Right atrium auricular region (tissue), 2 donors: ENCODE measurements around the gene SLC25A45. TPM values are rescaled to one million over a fixed set of nuclear protein-coding genes. Genes with fewer than 3 reads are reported as not detected.

Source experiments
- DNase-seq: peaks from one replicate; pipeline ENCODE4 v3.0.0-alpha.2; 2019; ENCODE audit warnings: low spot score
- H3K27ac ChIP-seq, 2 donors: fragments of 200-600 bp; sonication (generic); 1 replicate in 1 of 2; 2 replicates in 1 of 2; pipeline ENCODE4 v1.5.1; 2016 to 2019
- H3K27me3 ChIP-seq, 2 donors: fragments of 200-600 bp; sonication (generic); one replicate each; pipeline versions ENCODE4 v1.5.1 to v1.6.0; 2017 to 2019
- H3K36me3 ChIP-seq: fragments of 200-600 bp; sonication (generic); one replicate; pipeline ENCODE4 v1.5.1; 2016
- H3K4me1 ChIP-seq, 2 donors: fragments of 200-600 bp; sonication (generic); one replicate each; pipeline versions ENCODE4 v1.5.1 to v1.6.0; 2017 to 2019
- H3K4me3 ChIP-seq, 2 donors: fragments of 200-600 bp; sonication (generic); 1 replicate in 1 of 2; 2 replicates in 1 of 2; pipeline ENCODE4 v1.5.1; 2017 to 2019; ENCODE audit warnings: mild to moderate bottlenecking in 1 of 2, moderate library complexity in 1 of 2
- H3K9me3 ChIP-seq, 2 donors: fragments of 200-600 bp; sonication (generic); one replicate each; pipeline ENCODE4 v1.5.1; 2019
- CTCF ChIP-seq, 2 donors: fragments of 200-600 bp; sonication (generic); IDR thresholded peaks; one replicate each; pipeline ENCODE4 v1.5.1; 2019; ENCODE audit warnings: antibody characterized with exemption in 2 of 2
- total RNA-seq, 2 donors: library from RNA; depleted of rRNA; stranded (reverse); fragments of >200 nt; gene quantifications; one replicate each; pipeline ENCODE4 v1.1.0, GENCODE V29; 2016

SLC25A45 gene
- total RNA-seq, 2 donors from 2014 or later, result 2.6 to 3.3 TPM

GRCh38 chr11:65399249-65399648 lies 16.8 kb upstream of the SLC25A45 start:
- H3K36me3 ChIP-seq, result peaks cover 75% of the 10 kb centered on the region
- DNase-seq, result no peak
- no peak for TF ChIP-seq CTCF (IDR thresholded peaks at IDR 0.05)
- no peak overlapping the region for H3K27ac ChIP-seq
- no peaks in the 10 kb centered on the region for H3K27me3 ChIP-seq
- H3K4me3 ChIP-seq, result no peak overlapping the region
- H3K9me3 ChIP-seq, result no peaks in the 10 kb centered on the region
- peaks cover 0 to 6% of the 10 kb centered on the region in 2 donors for H3K4me1 ChIP-seq

GRCh38 chr11:65398362-65398910 lies 16.0 kb upstream of the SLC25A45 start:
- Histone ChIP-seq H3K36me3 (peaks cover 83% of the 10 kb centered on the region), H3K27ac (no peak overlapping the region), H3K27me3 (no peaks in the 10 kb centered on the region), H3K4me1 (no peaks in the 10 kb centered on the region), H3K4me3 (no peak overlapping the region), H3K9me3 (no peaks in the 10 kb centered on the region)
- no peak for DNase-seq
- no peak for TF ChIP-seq CTCF (IDR thresholded peaks at IDR 0.05)

- no peak overlapping the region for H3K27ac ChIP-seq
- H3K36me3 ChIP-seq, result peaks cover 82% of the 10 kb centered on the region
- H3K4me1 ChIP-seq, result peaks cover 0 to 2% of the 10 kb centered on the region in 2 donors
- no peak for TF ChIP-seq CTCF (IDR thresholded peaks at IDR 0.05)
- H3K9me3 ChIP-seq, result no peaks in the 10 kb centered on the region
- no peak overlapping the region for H3K4me3 ChIP-seq
- H3K27me3 ChIP-seq, result no peaks in the 10 kb centered on the region
- no peak for DNase-seq
Observed at GRCh38 chr11:65396769-65397745, 14.6 kb upstream of the SLC25A45 start.

DNA sequence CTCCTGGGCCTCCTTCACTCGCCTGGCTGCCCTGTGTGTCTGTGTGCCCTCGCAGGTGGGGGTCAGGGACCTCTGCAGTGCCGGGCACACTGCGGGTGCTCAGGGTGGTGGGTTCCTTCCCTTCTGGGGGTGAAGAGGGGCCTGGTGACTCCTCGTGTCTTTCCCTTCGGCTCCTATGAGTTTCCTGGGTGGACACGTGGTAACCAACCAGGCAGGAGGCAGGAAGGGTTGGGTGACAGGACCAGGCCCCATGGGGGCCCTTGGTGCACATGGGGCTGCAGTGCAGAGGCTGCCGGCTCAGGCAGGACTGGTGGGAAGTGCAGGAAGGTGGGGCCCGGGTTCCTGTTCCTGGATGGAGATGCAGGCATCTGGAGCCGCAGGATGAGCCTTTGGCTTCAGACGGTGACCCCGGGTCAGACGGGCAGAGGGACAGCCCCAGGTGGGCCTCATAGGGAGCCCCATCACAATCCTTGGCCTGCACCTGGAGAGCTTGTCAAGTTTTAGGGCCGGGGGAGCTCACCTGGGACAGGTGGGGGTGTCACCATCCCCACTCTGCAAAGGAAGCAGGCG lies 13.6 kb upstream of the SLC25A45 start:
- Histone ChIP-seq H3K27me3 (no peaks in the 10 kb centered on the region), H3K4me3 (no peak overlapping the region), H3K4me1 (peaks cover 0 to 12% of the 10 kb centered on the region in 2 donors), H3K27ac (no peak overlapping the region), H3K36me3 (peaks cover 73% of the 10 kb centered on the region), H3K9me3 (no peaks in the 10 kb centered on the region)
- TF ChIP-seq CTCF (IDR thresholded peaks at IDR 0.05), result no peak
- no peak for DNase-seq

GRCh38 chr11:65394125-65394536 lies 11.7 kb upstream of the SLC25A45 start:
- no peak for DNase-seq
- no peak for TF ChIP-seq CTCF (IDR thresholded peaks at IDR 0.05)
- H3K36me3 ChIP-seq, result peaks cover 57% of the 10 kb centered on the region

More at GRCh38 chr11:65394125-65394536, 11.7 kb upstream of the SLC25A45 start:
- H3K27me3 ChIP-seq, result no peaks in the 10 kb centered on the region
- H3K9me3 ChIP-seq, result no peaks in the 10 kb centered on the region
- no peak overlapping the region for H3K27ac ChIP-seq
- H3K4me3 ChIP-seq, result no peak overlapping the region
- H3K4me1 ChIP-seq, result peaks cover 0 to 31% of the 10 kb centered on the region in 2 donors
